GM12878 (cell line): Measurements from ENCODE around the gene BRSK2. TPM values are rescaled to one million over a fixed set of nuclear protein-coding genes. Genes with fewer than 3 reads are reported as not detected.

ENCODE experiments used
- ATAC-seq: fragments of 200-7000 bp; cut with Tn5 transposase; 3 replicates; pipeline ENCODE4 v1.9.1; 2020; ENCODE audit warnings: mild to moderate bottlenecking, moderate library complexity
- BruUV-seq: library from RNA; stranded (reverse); fragments of 400-500 nt; replicated peaks from 2 replicates; lab custom pipeline; 2021; lab: Mats Ljungman, UMichigan
- CTCF ChIA-PET: fragments of 300-600 bp; sonication (Branson Sonifier 250); formaldehyde crosslinking; extraction: SDS; loops from one replicate; lab custom pipeline; 2021; ENCODE audit warnings: inconsistent platforms; lab: Yijun Ruan, JAX
- POLR2A ChIA-PET: fragments of 350-600 bp; formaldehyde crosslinking; extraction: SDS; loops from one replicate; lab custom pipeline; 2021; ENCODE audit warnings: inconsistent platforms; lab: Charles Lee
- RAD21 ChIA-PET: fragments of 300-600 bp; sonication (Branson Sonifier 250); formaldehyde crosslinking; loops from one replicate; lab custom pipeline; 2023; ENCODE audit warnings: antibody characterized with exemption; ENCODE audit not compliant: unreplicated experiment; lab: Charles Lee
- SMC1A ChIA-PET: fragments of 300-600 bp; sonication (Branson Sonifier 250); formaldehyde crosslinking; loops from one replicate; lab custom pipeline; 2023; ENCODE audit not compliant: unreplicated experiment, uncharacterized antibody; lab: Charles Lee
- DNase-seq: peaks from one replicate; pipeline ENCODE4 v3.0.0-alpha.2; 2011; ENCODE audit warnings: low read depth, low spot score
- FAIRE-seq: peaks from 3 replicates; lab custom pipeline; 2011; peaks lifted over from hg19 to GRCh38; lab: Jason Lieb, UNC
- H2AFZ ChIP-seq: 2 replicates; pipeline ENCODE4 v1.6.0; 2011; ENCODE audit warnings: low read depth, low read length, control low read depth; ENCODE audit not compliant: control insufficient read depth
- H3K27ac ChIP-seq: 2 replicates; pipeline ENCODE4 v1.5.1; 2011; ENCODE audit warnings: control low read depth; ENCODE audit not compliant: control insufficient read depth, insufficient read depth
- H3K27me3 ChIP-seq, 2 experiments: replicated peaks in 1 of 2; 2 replicates each; pipeline versions ENCODE4 v1.6.0 to v1.6.1; 2011; ENCODE audit warnings: low read length in 1 of 2; ENCODE audit not compliant: control insufficient read depth in 2 of 2, insufficient read depth in 2 of 2
- H3K36me3 ChIP-seq, 2 experiments: 2 replicates each; pipeline ENCODE4 v1.5.1; 2011; ENCODE audit warnings: low read length in 1 of 2; ENCODE audit not compliant: control insufficient read depth in 2 of 2, insufficient read depth in 2 of 2
- H3K4me1 ChIP-seq: 2 replicates; pipeline ENCODE4 v1.6.1; 2011; ENCODE audit warnings: mild to moderate bottlenecking, low read length, moderate library complexity, mixed read lengths; ENCODE audit not compliant: control insufficient read depth, insufficient read depth
- H3K4me2 ChIP-seq: 2 replicates; pipeline ENCODE4 v1.6.0; 2011; ENCODE audit warnings: control low read depth; ENCODE audit not compliant: control insufficient read depth, insufficient read depth
- H3K4me3 ChIP-seq: fragments of 200-600 bp; sonication (generic); 2 replicates; pipeline ENCODE4 v1.5.1; 2016
- H3K79me2 ChIP-seq: 2 replicates; pipeline ENCODE4 v1.6.0; 2011; ENCODE audit warnings: low read length; ENCODE audit not compliant: control insufficient read depth, insufficient read depth
- H3K9ac ChIP-seq: 2 replicates; pipeline ENCODE4 v1.8.0; 2011; ENCODE audit warnings: low read length, control low read depth, mixed read lengths; ENCODE audit not compliant: control insufficient read depth, insufficient read depth
- H3K9me3 ChIP-seq: replicated peaks from 3 replicates; pipeline ENCODE4 v1.5.1; 2011; ENCODE audit warnings: mild to moderate bottlenecking, low read length; ENCODE audit not compliant: control insufficient read depth, insufficient read depth
- H4K20me1 ChIP-seq: 2 replicates; pipeline ENCODE4 v1.6.0; 2011; ENCODE audit not compliant: control insufficient read depth, insufficient read depth
- BACH1 ChIP-seq: fragments of 450-650 bp; IDR thresholded peaks from 2 replicates; pipeline ENCODE4 v1.6.1; 2017; ENCODE audit warnings: mild to moderate bottlenecking, borderline replicate concordance
- CBX3 ChIP-seq: fragments of 200-600 bp; sonication (generic); IDR thresholded peaks from 2 replicates; pipeline ENCODE4 v1.6.1; 2016; ENCODE audit warnings: low read depth, borderline replicate concordance
- IRF4 ChIP-seq: IDR thresholded peaks from 2 replicates; pipeline ENCODE4 v1.6.1; 2011; ENCODE audit warnings: low read depth, low read length
- MTA3 ChIP-seq: IDR thresholded peaks from 2 replicates; pipeline ENCODE4 v1.6.1; 2012; ENCODE audit warnings: low read length, inconsistent platforms, borderline replicate concordance
- NFYA ChIP-seq: IDR thresholded peaks from 2 replicates; pipeline ENCODE4 v1.6.1; 2011; ENCODE audit warnings: low read depth, mild to moderate bottlenecking, low read length, improper control_type of control experiment, borderline replicate concordance
- NR2F1 ChIP-seq: fragments of 450-650 bp; conservative IDR thresholded peaks from 2 replicates; pipeline ENCODE4 v1.6.1; 2017; ENCODE audit warnings: mild to moderate bottlenecking
- NRF1 ChIP-seq: conservative IDR thresholded peaks from 2 replicates; pipeline ENCODE4 v1.6.1; 2011; ENCODE audit warnings: mild to moderate bottlenecking, low read depth, low read length, improper control_type of control experiment
- POLR2A ChIP-seq: IDR thresholded peaks from 2 replicates; pipeline ENCODE4 v1.6.1; 2011; ENCODE audit warnings: low read depth, mild to moderate bottlenecking, low read length
- RFX5 ChIP-seq: IDR thresholded peaks from 2 replicates; pipeline ENCODE4 v1.6.1; 2011; ENCODE audit warnings: low read depth, low read length, improper control_type of control experiment
- ZNF24 ChIP-seq: fragments of 450-650 bp; IDR thresholded peaks from 2 replicates; pipeline ENCODE4 v1.6.1; 2017; ENCODE audit warnings: antibody characterized with exemption, mild to moderate bottlenecking
- ZNF274 ChIP-seq: IDR thresholded peaks from one replicate; pipeline ENCODE4 v1.8.0; 2011; ENCODE audit not compliant: insufficient read length, insufficient read depth
- ZNF622 ChIP-seq: fragments of 450-650 bp; IDR thresholded peaks from 2 replicates; pipeline ENCODE4 v1.6.1; 2017; ENCODE audit warnings: mild to moderate bottlenecking, inconsistent platforms
- ZZZ3 ChIP-seq: IDR thresholded peaks from 2 replicates; pipeline ENCODE4 v1.6.1; 2011; ENCODE audit warnings: low read depth; ENCODE audit not compliant: control insufficient read depth, insufficient read length
- WGBS: methylation state at CpG from one replicate; pipeline ENCODE4 v1.1.6; 2016; ENCODE audit warnings: low lambda C conversion rate; ENCODE audit not compliant: insufficient replicate concordance, insufficient coverage; ENCODE audit errors: missing lambda C conversion rate; 5-methylcytosine and 5-hydroxymethylcytosine counted together
- in situ Hi-C: fragments of 300-500 bp; cut with MboI; formaldehyde crosslinking; loops from 9 replicates; pipeline ENCODE4 v1.14.3; 2018; ENCODE audit warnings: mixed read lengths
- intact Hi-C: fragments of 100-400 bp; cut with micrococcal nuclease; formaldehyde crosslinking; loops from one replicate; pipeline ENCODE4 v1.14.2; 2022; ENCODE audit not compliant: unreplicated experiment
- polyA plus RNA-seq, 11 experiments: library from polyadenylated mRNA; depleted of rRNA in 4 of 11; unstranded in 6 of 11; stranded (reverse) in 5 of 11; fragments of >200 nt; fragmentation: Nextera tagmentation in 4 of 11; fragmentation: Illumina TruSeq in 1 of 11; extraction: Ambion mirVana in 4 of 11; extraction: Trizol in 1 of 11; gene quantifications; 1 replicate in 1 of 11; 2 replicates in 10 of 11; pipeline versions ENCODE4 v1.2.1 to v1.2.3, GENCODE V29; 2011 to 2016; ENCODE audit warnings: inconsistent platforms in 2 of 11, missing spikeins in 2 of 11, low read depth in 1 of 11
- total RNA-seq, 4 experiments: library from RNA; depleted of rRNA in 3 of 4; stranded (reverse); fragments of >200 nt in 3 of 4; fragmentation: Illumina TruSeq in 1 of 4; extraction: Trizol in 1 of 4; gene quantifications; 2 replicates each; pipeline versions ENCODE4 v1.2.1 to v1.2.3, GENCODE V29; 2013 to 2021
- TF ChIP-seq, protein P1 (sequence below): fragments of 450-650 bp; IDR thresholded peaks from 2 replicates; pipeline ENCODE4 v1.6.1; 2018; ENCODE audit warnings: mild to moderate bottlenecking, low read depth, moderate library complexity; ENCODE audit not compliant: partially characterized antibody
- TF ChIP-seq, protein P2 (sequence below): IDR thresholded peaks from 2 replicates; pipeline ENCODE4 v1.6.1; 2012; ENCODE audit warnings: low read depth, low read length, improper control_type of control experiment
- TF ChIP-seq, protein P3 (sequence below): IDR thresholded peaks from 2 replicates; pipeline ENCODE4 v1.6.1; 2012; ENCODE audit warnings: mild to moderate bottlenecking, low read depth, low read length

Gene BRSK2
- total and polyA plus RNA-seq, 10 of the 15 experiments (the other 5 are each of a cell fraction or from before 2014, with no cell fraction given), result 0.13 TPM; not detected in 9

DNA sequence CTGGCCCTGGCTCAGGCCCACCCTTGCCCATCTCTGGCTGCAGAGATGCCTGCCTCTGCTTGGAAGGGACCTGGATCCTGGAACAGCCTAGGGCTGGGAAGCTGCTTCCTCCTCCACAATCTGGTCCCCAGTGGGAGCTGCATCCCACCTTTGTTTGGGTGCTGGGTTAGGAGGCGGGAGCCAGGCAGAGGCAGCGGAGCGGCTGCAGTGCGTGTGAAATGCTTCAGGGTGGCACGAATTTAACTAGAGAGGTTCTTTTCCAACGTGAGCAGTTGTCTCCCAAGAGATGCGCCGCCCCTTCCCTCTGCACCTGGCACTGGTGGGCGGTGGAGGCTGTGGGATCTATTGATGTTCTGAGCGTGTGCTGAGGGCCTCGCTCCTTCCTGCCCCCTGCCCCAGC lies 31.6 kb downstream of the BRSK2 start:
- DNase-seq (no peak), ATAC-seq (no peak), FAIRE-seq (no peak)
- SMC1A ChIA-PET, result no interaction called here
- intact Hi-C loops (no loop called here), in situ Hi-C loops (no loop called here)
- 53% methylated on average over 11 of the region's 11 CpGs for WGBS
- POLR2A ChIA-PET, result no interaction called here
- Histone ChIP-seq H3K9ac (no peak overlapping the region), H3K79me2 (no peaks in the 10 kb centered on the region), H3K27ac (no peak overlapping the region), H4K20me1 (no peaks in the 10 kb centered on the region), H3K4me1 (no peaks in the 10 kb centered on the region), H3K27me3 (no peaks in the 10 kb centered on the region), H2AFZ (no peak overlapping the region), H3K9me3 (peaks cover 8% of the 10 kb centered on the region; the same call in 2 of the 3 replicates), H3K4me2 (no peak overlapping the region), H3K36me3 (no peaks in the 10 kb centered on the region), H3K4me3 (no peak overlapping the region)
- RAD21 ChIA-PET, result no interaction called here
- CTCF ChIA-PET, result no interaction called here
- no TSS peak for BruUV-seq
- TF ChIP-seq BACH1 (no peak), NR2F1 (no peak), ZNF24 (no peak), POLR2A (no peak), ZNF274 (no peak), MTA3 (no peak), ZZZ3 (no peak), IRF4 (no peak), NRF1 (no peak), NFYA (no peak), RFX5 (no peak), CBX3 (no peak), ZNF622 (no peak)
- TF ChIP-seq, protein P1, sequence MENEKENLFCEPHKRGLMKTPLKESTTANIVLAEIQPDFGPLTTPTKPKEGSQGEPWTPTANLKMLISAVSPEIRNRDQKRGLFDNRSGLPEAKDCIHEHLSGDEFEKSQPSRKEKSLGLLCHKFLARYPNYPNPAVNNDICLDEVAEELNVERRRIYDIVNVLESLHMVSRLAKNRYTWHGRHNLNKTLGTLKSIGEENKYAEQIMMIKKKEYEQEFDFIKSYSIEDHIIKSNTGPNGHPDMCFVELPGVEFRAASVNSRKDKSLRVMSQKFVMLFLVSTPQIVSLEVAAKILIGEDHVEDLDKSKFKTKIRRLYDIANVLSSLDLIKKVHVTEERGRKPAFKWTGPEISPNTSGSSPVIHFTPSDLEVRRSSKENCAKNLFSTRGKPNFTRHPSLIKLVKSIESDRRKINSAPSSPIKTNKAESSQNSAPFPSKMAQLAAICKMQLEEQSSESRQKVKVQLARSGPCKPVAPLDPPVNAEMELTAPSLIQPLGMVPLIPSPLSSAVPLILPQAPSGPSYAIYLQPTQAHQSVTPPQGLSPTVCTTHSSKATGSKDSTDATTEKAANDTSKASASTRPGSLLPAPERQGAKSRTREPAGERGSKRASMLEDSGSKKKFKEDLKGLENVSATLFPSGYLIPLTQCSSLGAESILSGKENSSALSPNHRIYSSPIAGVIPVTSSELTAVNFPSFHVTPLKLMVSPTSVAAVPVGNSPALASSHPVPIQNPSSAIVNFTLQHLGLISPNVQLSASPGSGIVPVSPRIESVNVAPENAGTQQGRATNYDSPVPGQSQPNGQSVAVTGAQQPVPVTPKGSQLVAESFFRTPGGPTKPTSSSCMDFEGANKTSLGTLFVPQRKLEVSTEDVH, result no peak
- TF ChIP-seq, protein P2, sequence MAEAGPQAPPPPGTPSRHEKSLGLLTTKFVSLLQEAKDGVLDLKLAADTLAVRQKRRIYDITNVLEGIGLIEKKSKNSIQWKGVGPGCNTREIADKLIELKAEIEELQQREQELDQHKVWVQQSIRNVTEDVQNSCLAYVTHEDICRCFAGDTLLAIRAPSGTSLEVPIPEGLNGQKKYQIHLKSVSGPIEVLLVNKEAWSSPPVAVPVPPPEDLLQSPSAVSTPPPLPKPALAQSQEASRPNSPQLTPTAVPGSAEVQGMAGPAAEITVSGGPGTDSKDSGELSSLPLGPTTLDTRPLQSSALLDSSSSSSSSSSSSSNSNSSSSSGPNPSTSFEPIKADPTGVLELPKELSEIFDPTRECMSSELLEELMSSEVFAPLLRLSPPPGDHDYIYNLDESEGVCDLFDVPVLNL, result no peak
- TF ChIP-seq, protein P3, sequence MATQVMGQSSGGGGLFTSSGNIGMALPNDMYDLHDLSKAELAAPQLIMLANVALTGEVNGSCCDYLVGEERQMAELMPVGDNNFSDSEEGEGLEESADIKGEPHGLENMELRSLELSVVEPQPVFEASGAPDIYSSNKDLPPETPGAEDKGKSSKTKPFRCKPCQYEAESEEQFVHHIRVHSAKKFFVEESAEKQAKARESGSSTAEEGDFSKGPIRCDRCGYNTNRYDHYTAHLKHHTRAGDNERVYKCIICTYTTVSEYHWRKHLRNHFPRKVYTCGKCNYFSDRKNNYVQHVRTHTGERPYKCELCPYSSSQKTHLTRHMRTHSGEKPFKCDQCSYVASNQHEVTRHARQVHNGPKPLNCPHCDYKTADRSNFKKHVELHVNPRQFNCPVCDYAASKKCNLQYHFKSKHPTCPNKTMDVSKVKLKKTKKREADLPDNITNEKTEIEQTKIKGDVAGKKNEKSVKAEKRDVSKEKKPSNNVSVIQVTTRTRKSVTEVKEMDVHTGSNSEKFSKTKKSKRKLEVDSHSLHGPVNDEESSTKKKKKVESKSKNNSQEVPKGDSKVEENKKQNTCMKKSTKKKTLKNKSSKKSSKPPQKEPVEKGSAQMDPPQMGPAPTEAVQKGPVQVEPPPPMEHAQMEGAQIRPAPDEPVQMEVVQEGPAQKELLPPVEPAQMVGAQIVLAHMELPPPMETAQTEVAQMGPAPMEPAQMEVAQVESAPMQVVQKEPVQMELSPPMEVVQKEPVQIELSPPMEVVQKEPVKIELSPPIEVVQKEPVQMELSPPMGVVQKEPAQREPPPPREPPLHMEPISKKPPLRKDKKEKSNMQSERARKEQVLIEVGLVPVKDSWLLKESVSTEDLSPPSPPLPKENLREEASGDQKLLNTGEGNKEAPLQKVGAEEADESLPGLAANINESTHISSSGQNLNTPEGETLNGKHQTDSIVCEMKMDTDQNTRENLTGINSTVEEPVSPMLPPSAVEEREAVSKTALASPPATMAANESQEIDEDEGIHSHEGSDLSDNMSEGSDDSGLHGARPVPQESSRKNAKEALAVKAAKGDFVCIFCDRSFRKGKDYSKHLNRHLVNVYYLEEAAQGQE, result no peak
